HCT116 (cell line): Measurements from ENCODE around the gene CRIP3. TPM values are rescaled to one million over a fixed set of nuclear protein-coding genes. Genes with fewer than 3 reads are reported as not detected.

Source experiments
- ATAC-seq: fragments of 200-7000 bp; cut with Tn5 transposase; 2 replicates; pipeline ENCODE4 v1.9.1; 2020; ENCODE audit warnings: mild to moderate bottlenecking, moderate library complexity
- BruUV-seq: library from RNA; stranded (reverse); fragments of 400-500 nt; replicated peaks from 2 replicates; lab custom pipeline; 2021; lab: Mats Ljungman, UMichigan
- CTCF ChIA-PET: fragments of 300-600 bp; sonication (Branson Sonifier 250); formaldehyde crosslinking; loops from one replicate; lab custom pipeline; 2021; ENCODE audit warnings: antibody characterized with exemption; lab: Charles Lee
- POLR2A ChIA-PET: fragments of 300-600, 350-600 bp; sonication (Branson Sonifier 250); formaldehyde crosslinking; loops from one replicate; lab custom pipeline; 2021; ENCODE audit warnings: antibody characterized with exemption; lab: Charles Lee
- RAD21 ChIA-PET, 2 experiments: fragments of 300-600 bp; sonication (Branson Sonifier 250); formaldehyde crosslinking; loops; one replicate each; lab custom pipeline; 2023; ENCODE audit warnings: low total read pairs in 2 of 2; ENCODE audit not compliant: uncharacterized antibody in 2 of 2, unreplicated experiment in 2 of 2, low non-redundant PET in 1 of 2; lab: Charles Lee
- DNase-seq: peaks from one replicate; pipeline ENCODE4 v3.0.0-alpha.2; 2010; ENCODE audit warnings: low read depth, low spot score
- H2AFZ ChIP-seq: fragments of 200-600 bp; shearing (Covaris generic), sonication (generic); 2 replicates; pipeline ENCODE4 v1.6.1; 2017; ENCODE audit warnings: low read depth, mixed run types, mixed read lengths, antibody characterized with exemption, low read length; ENCODE audit not compliant: poor library complexity, severe bottlenecking
- H3K27ac ChIP-seq: 2 replicates; pipeline ENCODE4 v1.5.1; 2012; ENCODE audit warnings: low read depth, low read length
- H3K27me3 ChIP-seq: fragments of 200-600 bp; sonication (generic); 2 replicates; pipeline ENCODE4 v1.6.1; 2016; ENCODE audit warnings: mixed run types, low read length, mixed read lengths; ENCODE audit not compliant: insufficient read depth
- H3K36me3 ChIP-seq, 2 experiments: fragments of 200-500 bp in 1 of 2; fragments of 200-600 bp in 1 of 2; sonication (Bioruptor generic) in 1 of 2; sonication (generic) in 1 of 2; 2 replicates each; pipeline versions ENCODE4 v1.5.1 to v1.6.1; 2014 to 2016; ENCODE audit warnings: low read length in 2 of 2, inconsistent platforms in 1 of 2, mixed read lengths in 1 of 2, mixed run types in 1 of 2; ENCODE audit not compliant: insufficient read depth in 2 of 2, control insufficient read depth in 1 of 2
- H3K4me1 ChIP-seq, 2 experiments: fragments of 200-600 bp in 1 of 2; sonication (generic) in 1 of 2; 2 replicates each; pipeline versions ENCODE4 v1.5.1 to v1.6.1; 2012 to 2017; ENCODE audit warnings: low read length in 2 of 2, inconsistent platforms in 1 of 2, mild to moderate bottlenecking in 1 of 2, mixed read lengths in 1 of 2, mixed run types in 1 of 2, moderate library complexity in 1 of 2; ENCODE audit not compliant: insufficient read depth in 2 of 2, control insufficient read depth in 1 of 2
- H3K4me2 ChIP-seq: fragments of 200-600 bp; sonication (generic); 2 replicates; pipeline ENCODE4 v1.6.1; 2017; ENCODE audit warnings: mixed run types, low read length, mixed read lengths
- H3K4me3 ChIP-seq, 2 experiments: fragments of 200-600 bp in 1 of 2; sonication (generic) in 1 of 2; replicated peaks in 1 of 2; 2 replicates each; pipeline ENCODE4 v1.5.1; 2011 to 2016; ENCODE audit warnings: low read length in 2 of 2, control low read depth in 1 of 2, low read depth in 1 of 2, mild to moderate bottlenecking in 1 of 2, mixed read lengths in 1 of 2, mixed run types in 1 of 2
- H3K79me2 ChIP-seq: fragments of 200-600 bp; sonication (generic); 2 replicates; pipeline ENCODE4 v1.6.1; 2017; ENCODE audit warnings: mild to moderate bottlenecking, mixed run types, low read length, moderate library complexity, mixed read lengths; ENCODE audit not compliant: insufficient read depth
- H3K9ac ChIP-seq: fragments of 200-600 bp; sonication (generic); 2 replicates; pipeline ENCODE4 v1.6.1; 2016; ENCODE audit warnings: low read length, mixed read lengths
- H3K9me2 ChIP-seq: fragments of 200-600 bp; sonication (generic), shearing (Covaris generic); 2 replicates; pipeline ENCODE4 v1.6.1; 2017; ENCODE audit warnings: mixed run types, mild to moderate bottlenecking, moderate library complexity; ENCODE audit not compliant: insufficient read depth
- H3K9me3 ChIP-seq, 2 experiments: fragments of 200-500 bp in 1 of 2; fragments of 200-600 bp in 1 of 2; sonication (Bioruptor generic) in 1 of 2; sonication (generic) in 1 of 2; 2 replicates each; pipeline ENCODE4 v1.6.1; 2014 to 2017; ENCODE audit warnings: low read length in 2 of 2, mixed read lengths in 2 of 2, inconsistent platforms in 1 of 2, low read depth in 1 of 2, mild to moderate bottlenecking in 1 of 2, mixed run types in 1 of 2, moderate library complexity in 1 of 2; ENCODE audit not compliant: control insufficient read depth in 1 of 2, insufficient read depth in 1 of 2
- H4K20me1 ChIP-seq: fragments of 200-600 bp; sonication (generic), shearing (Covaris generic); 2 replicates; pipeline ENCODE4 v1.6.1; 2017; ENCODE audit warnings: mixed run types, mild to moderate bottlenecking, moderate library complexity; ENCODE audit not compliant: insufficient read depth
- CBX3 ChIP-seq: IDR thresholded peaks from 2 replicates; pipeline ENCODE4 v1.6.1; 2012; ENCODE audit warnings: low read depth
- EGR1 ChIP-seq: IDR thresholded peaks from 2 replicates; pipeline ENCODE4 v1.6.1; 2012; ENCODE audit warnings: low read depth
- ELF1 ChIP-seq: IDR thresholded peaks from 2 replicates; pipeline ENCODE4 v1.6.1; 2012; ENCODE audit warnings: low read depth, borderline replicate concordance
- EZH2 ChIP-seq: fragments of 200-600 bp; sonication (generic); IDR thresholded peaks from 2 replicates; pipeline ENCODE4 v1.6.1; 2017; ENCODE audit warnings: antibody characterized with exemption, mixed run types
- FOSL1 ChIP-seq: IDR thresholded peaks from 2 replicates; pipeline ENCODE4 v1.6.1; 2012; ENCODE audit warnings: low read depth
- JUND ChIP-seq: IDR thresholded peaks from 2 replicates; pipeline ENCODE4 v1.6.1; 2012
- POLR2A ChIP-seq: IDR thresholded peaks from 2 replicates; pipeline ENCODE4 v1.7.0; 2011; ENCODE audit warnings: borderline replicate concordance; ENCODE audit not compliant: insufficient read depth, insufficient read length; ENCODE audit errors: extremely low read depth
- POLR2AphosphoS5 ChIP-seq: IDR thresholded peaks from 2 replicates; pipeline ENCODE4 v1.6.1; 2011; ENCODE audit warnings: mild to moderate bottlenecking, low read depth, low read length, moderate library complexity
- REST ChIP-seq: IDR thresholded peaks from 2 replicates; pipeline ENCODE4 v1.6.1; 2012; ENCODE audit warnings: low read depth
- SIN3A ChIP-seq: IDR thresholded peaks from 2 replicates; pipeline ENCODE4 v1.6.1; 2012; ENCODE audit warnings: low read depth
- SP1 ChIP-seq: IDR thresholded peaks from 2 replicates; pipeline ENCODE4 v1.6.1; 2012; ENCODE audit warnings: low read depth
- SRF ChIP-seq: IDR thresholded peaks from 2 replicates; pipeline ENCODE4 v1.6.1; 2012; ENCODE audit warnings: low read depth
- TCF7L2 ChIP-seq: IDR thresholded peaks from 2 replicates; pipeline ENCODE4 v1.7.0; 2011; ENCODE audit warnings: borderline replicate concordance, inconsistent platforms; ENCODE audit not compliant: insufficient read depth, insufficient read length; ENCODE audit errors: extremely low read depth
- ZFX ChIP-seq: fragments of 450-650 bp; IDR thresholded peaks from 2 replicates; pipeline ENCODE4 v1.6.1; 2017
- ZNF274 ChIP-seq: fragments of 200-500 bp; sonication (Bioruptor generic); IDR thresholded peaks from 2 replicates; pipeline ENCODE4 v1.6.1; 2014; ENCODE audit warnings: mild to moderate bottlenecking, low read depth, low read length, inconsistent platforms
- intact Hi-C: fragments of 100-400 bp; cut with micrococcal nuclease; formaldehyde crosslinking; loops from 2 replicates; pipeline ENCODE4 v1.10.0; 2022
- total RNA-seq: library from RNA; stranded (reverse); gene quantifications from one replicate; pipeline ENCODE4 v1.2.1, GENCODE V29; 2021; ENCODE audit not compliant: unreplicated experiment
- TF ChIP-seq, protein P1 (sequence below): IDR thresholded peaks from 2 replicates; pipeline ENCODE4 v1.6.1; 2012
- TF ChIP-seq, protein P2 (sequence below), 3 experiments: fragments of 200-600 bp in 1 of 3; sonication (generic) in 1 of 3; IDR thresholded peaks in 2 of 3; conservative IDR thresholded peaks in 1 of 3; 2 replicates each; pipeline ENCODE4 v1.5.1; 2012 to 2017; ENCODE audit warnings: low read depth in 2 of 3, low read length in 2 of 3, antibody characterized with exemption in 1 of 3, borderline replicate concordance in 1 of 3, control low read depth in 1 of 3, mild to moderate bottlenecking in 1 of 3, mixed read lengths in 1 of 3, mixed run types in 1 of 3, moderate library complexity in 1 of 3; ENCODE audit not compliant: insufficient read depth in 1 of 3

CRIP3 gene
- total RNA-seq, 1 experiment from 2014 or later = not detected

- TF ChIP-seq REST (no peak), EGR1 (no peak), SRF (no peak)
Measured at GRCh38 chr6:43258180-43258579, 50.4 kb downstream of the CRIP3 start (continued).

GRCh38 chr6:43257367-43258145 is 51.1 kb downstream of the CRIP3 start:
- no peaks in the 10 kb centered on the region for H4K20me1 ChIP-seq
- DNase-seq (no peak), ATAC-seq (no peak)
- H3K27me3 ChIP-seq = no peaks in the 10 kb centered on the region
- H3K79me2 ChIP-seq = no peaks in the 10 kb centered on the region
- no peak overlapping the region for H3K9ac ChIP-seq
- intact Hi-C loops = no loop called here
- no peaks in the 10 kb centered on the region for H3K9me3 ChIP-seq
- no peak overlapping the region for H2AFZ ChIP-seq
- no peaks in the 10 kb centered on the region for H3K4me1 ChIP-seq
- H3K27ac ChIP-seq = no peak overlapping the region
- H3K4me2 ChIP-seq = no peak overlapping the region
- no peak overlapping the region for H3K4me3 ChIP-seq
- H3K9me2 ChIP-seq = no peaks in the 10 kb centered on the region
- no peaks in the 10 kb centered on the region; a peak in 1 of 4 replicates for H3K36me3 ChIP-seq
- ChIA-PET RAD21 (no interaction called here), CTCF (no interaction called here), POLR2A (no interaction called here)
- BruUV-seq = no TSS peak
- TF ChIP-seq TCF7L2 (no peak), SP1 (no peak), FOSL1 (no peak), JUND (no peak), EZH2 (no peak), POLR2AphosphoS5 (no peak), POLR2A (no peak), ZFX (no peak), CBX3 (no peak), REST (no peak), SIN3A (no peak), ELF1 (no peak), ZNF274 (no peak)
- TF ChIP-seq, protein P1, sequence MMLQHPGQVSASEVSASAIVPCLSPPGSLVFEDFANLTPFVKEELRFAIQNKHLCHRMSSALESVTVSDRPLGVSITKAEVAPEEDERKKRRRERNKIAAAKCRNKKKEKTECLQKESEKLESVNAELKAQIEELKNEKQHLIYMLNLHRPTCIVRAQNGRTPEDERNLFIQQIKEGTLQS = no peak
- TF ChIP-seq, protein P2, sequence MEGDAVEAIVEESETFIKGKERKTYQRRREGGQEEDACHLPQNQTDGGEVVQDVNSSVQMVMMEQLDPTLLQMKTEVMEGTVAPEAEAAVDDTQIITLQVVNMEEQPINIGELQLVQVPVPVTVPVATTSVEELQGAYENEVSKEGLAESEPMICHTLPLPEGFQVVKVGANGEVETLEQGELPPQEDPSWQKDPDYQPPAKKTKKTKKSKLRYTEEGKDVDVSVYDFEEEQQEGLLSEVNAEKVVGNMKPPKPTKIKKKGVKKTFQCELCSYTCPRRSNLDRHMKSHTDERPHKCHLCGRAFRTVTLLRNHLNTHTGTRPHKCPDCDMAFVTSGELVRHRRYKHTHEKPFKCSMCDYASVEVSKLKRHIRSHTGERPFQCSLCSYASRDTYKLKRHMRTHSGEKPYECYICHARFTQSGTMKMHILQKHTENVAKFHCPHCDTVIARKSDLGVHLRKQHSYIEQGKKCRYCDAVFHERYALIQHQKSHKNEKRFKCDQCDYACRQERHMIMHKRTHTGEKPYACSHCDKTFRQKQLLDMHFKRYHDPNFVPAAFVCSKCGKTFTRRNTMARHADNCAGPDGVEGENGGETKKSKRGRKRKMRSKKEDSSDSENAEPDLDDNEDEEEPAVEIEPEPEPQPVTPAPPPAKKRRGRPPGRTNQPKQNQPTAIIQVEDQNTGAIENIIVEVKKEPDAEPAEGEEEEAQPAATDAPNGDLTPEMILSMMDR (IDR thresholded peaks at IDR 0.05 in 2 of 3, conservative IDR thresholded peaks at IDR 0.05 in 1 of 3; ENCODE audit: borderline replicate concordance in 1 of 3, insufficient read depth in 1 of 3, low read depth in 2 of 3, low read length in 2 of 3) = no peak
